B cell (primary cell): ENCODE data around the gene LSM14A.

Experiments
- CTCF ChIP-seq: fragments of 200-600 bp; IDR thresholded peaks from one replicate; pipeline ENCODE4 v1.8.0; 2022; ENCODE audit warnings: antibody characterized with exemption, mild to moderate bottlenecking
- EZH2 ChIP-seq: IDR thresholded peaks from 2 replicates; pipeline ENCODE4 v1.6.1; 2012; ENCODE audit warnings: borderline replicate concordance, low read depth, mild to moderate bottlenecking, moderate library complexity, low read length; ENCODE audit not compliant: insufficient read depth, poor library complexity, severe bottlenecking

GRCh38 chr19:34255546-34255945 is 83.2 kb downstream of the LSM14A start:
- TF ChIP-seq CTCF = no peak
- no peak for TF ChIP-seq EZH2
